Activated CD8-positive, alpha-beta T cell treated with anti-CD3 and anti-CD28 coated beads for 36 hours (primary cell): ENCODE measurements around the gene CCDC180. TPM values are rescaled to one million over a fixed set of nuclear protein-coding genes. Genes with fewer than 3 reads are reported as not detected.

Source experiments
- ATAC-seq: fragments of 200-7000 bp; cut with Tn5 transposase; one replicate; pipeline ENCODE4 v1.10.0; 2021; ENCODE audit warnings: mild to moderate bottlenecking, moderate library complexity
- CTCF ChIA-PET: fragments of 350-600 bp; sonication (Branson Sonifier 250); formaldehyde crosslinking; loops from one replicate; lab custom pipeline; 2021; ENCODE audit warnings: antibody characterized with exemption; lab: Charles Lee
- POLR2A ChIA-PET: fragments of 350-600 bp; sonication (Branson Sonifier 250); formaldehyde crosslinking; loops from one replicate; lab custom pipeline; 2021; ENCODE audit warnings: antibody characterized with exemption; lab: Charles Lee
- DNase-seq: peaks from one replicate; pipeline ENCODE4 v3.0.0-alpha.2; 2020
- H3K27ac Mint-ChIP-seq: one replicate; pipeline ENCODE4 v1.8.0; 2021; ENCODE audit warnings: mild to moderate bottlenecking, mixed read lengths
- H3K27me3 Mint-ChIP-seq: one replicate; pipeline ENCODE4 v1.8.0; 2021; ENCODE audit warnings: mixed read lengths
- H3K36me3 Mint-ChIP-seq: one replicate; pipeline ENCODE4 v1.8.0; 2021; ENCODE audit warnings: low read depth, mixed read lengths
- H3K4me1 Mint-ChIP-seq: one replicate; pipeline ENCODE4 v1.8.0; 2021; ENCODE audit warnings: low read depth, mixed read lengths
- H3K4me3 Mint-ChIP-seq: one replicate; pipeline ENCODE4 v1.8.0; 2021; ENCODE audit warnings: mild to moderate bottlenecking, moderate library complexity, mixed read lengths
- H3K9me3 Mint-ChIP-seq: one replicate; pipeline ENCODE4 v1.8.0; 2021; ENCODE audit warnings: mixed read lengths
- intact Hi-C: fragments of 100-400 bp; cut with micrococcal nuclease; formaldehyde crosslinking; loops from one replicate; pipeline ENCODE4 v1.10.0; 2022
- total RNA-seq, 2 experiments: library from RNA; stranded (reverse); gene quantifications; one replicate each; pipeline ENCODE4 v1.2.3, GENCODE V29; 2021
- TF ChIP-seq, protein P1 (sequence below): fragments of 200-600 bp; IDR thresholded peaks from one replicate; pipeline ENCODE4 v1.8.0; 2022; ENCODE audit warnings: antibody characterized with exemption, mild to moderate bottlenecking

CCDC180 gene
- total RNA-seq, 2 experiments from 2014 or later = 1.5 to 3.2 TPM

GRCh38 chr9:97319395-97319794 lies 11.9 kb downstream of the CCDC180 start:
- ChIA-PET POLR2A (interaction anchor here (0.7 kb wide), 1 partner anchor 102 kb away, joined by 3 read pairs; no protein-coding TSS in a partner anchor), CTCF (interaction anchor here (1.1 to 1.6 kb wide), 2 partner anchors 9 to 68 kb away, joined by 3 read pairs; no protein-coding TSS in a partner anchor)
- Mint-ChIP-seq H3K27ac (no peak overlapping the region), H3K4me3 (no peak overlapping the region), H3K4me1 (peaks cover 4% of the 10 kb centered on the region), H3K9me3 (no peaks in the 10 kb centered on the region), H3K27me3 (no peaks in the 10 kb centered on the region), H3K36me3 (peaks cover 4% of the 10 kb centered on the region)
- intact Hi-C loops = no loop called here
- no peak for DNase-seq
- TF ChIP-seq, protein P1, sequence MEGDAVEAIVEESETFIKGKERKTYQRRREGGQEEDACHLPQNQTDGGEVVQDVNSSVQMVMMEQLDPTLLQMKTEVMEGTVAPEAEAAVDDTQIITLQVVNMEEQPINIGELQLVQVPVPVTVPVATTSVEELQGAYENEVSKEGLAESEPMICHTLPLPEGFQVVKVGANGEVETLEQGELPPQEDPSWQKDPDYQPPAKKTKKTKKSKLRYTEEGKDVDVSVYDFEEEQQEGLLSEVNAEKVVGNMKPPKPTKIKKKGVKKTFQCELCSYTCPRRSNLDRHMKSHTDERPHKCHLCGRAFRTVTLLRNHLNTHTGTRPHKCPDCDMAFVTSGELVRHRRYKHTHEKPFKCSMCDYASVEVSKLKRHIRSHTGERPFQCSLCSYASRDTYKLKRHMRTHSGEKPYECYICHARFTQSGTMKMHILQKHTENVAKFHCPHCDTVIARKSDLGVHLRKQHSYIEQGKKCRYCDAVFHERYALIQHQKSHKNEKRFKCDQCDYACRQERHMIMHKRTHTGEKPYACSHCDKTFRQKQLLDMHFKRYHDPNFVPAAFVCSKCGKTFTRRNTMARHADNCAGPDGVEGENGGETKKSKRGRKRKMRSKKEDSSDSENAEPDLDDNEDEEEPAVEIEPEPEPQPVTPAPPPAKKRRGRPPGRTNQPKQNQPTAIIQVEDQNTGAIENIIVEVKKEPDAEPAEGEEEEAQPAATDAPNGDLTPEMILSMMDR = no peak
- no peak for ATAC-seq

- TF ChIP-seq, protein P1 = no peak
- ChIA-PET CTCF (interaction anchor here (1.1 kb wide), 1 partner anchor 8 kb away, joined by 3 read pairs; no protein-coding TSS in a partner anchor), POLR2A (interaction anchor here (0.7 kb wide), 1 partner anchor 101 kb away, joined by 3 read pairs; no protein-coding TSS in a partner anchor)
- no peak for DNase-seq
- Mint-ChIP-seq H3K27me3 (no peaks in the 10 kb centered on the region), H3K36me3 (peaks cover 4% of the 10 kb centered on the region), H3K9me3 (no peaks in the 10 kb centered on the region), H3K27ac (no peak overlapping the region), H3K4me3 (no peak overlapping the region), H3K4me1 (peaks cover 4% of the 10 kb centered on the region)
- intact Hi-C loops = no loop called here
- ATAC-seq = no peak
Observed at GRCh38 chr9:97320080-97320642, 12.7 kb downstream of the CCDC180 start.

DNA sequence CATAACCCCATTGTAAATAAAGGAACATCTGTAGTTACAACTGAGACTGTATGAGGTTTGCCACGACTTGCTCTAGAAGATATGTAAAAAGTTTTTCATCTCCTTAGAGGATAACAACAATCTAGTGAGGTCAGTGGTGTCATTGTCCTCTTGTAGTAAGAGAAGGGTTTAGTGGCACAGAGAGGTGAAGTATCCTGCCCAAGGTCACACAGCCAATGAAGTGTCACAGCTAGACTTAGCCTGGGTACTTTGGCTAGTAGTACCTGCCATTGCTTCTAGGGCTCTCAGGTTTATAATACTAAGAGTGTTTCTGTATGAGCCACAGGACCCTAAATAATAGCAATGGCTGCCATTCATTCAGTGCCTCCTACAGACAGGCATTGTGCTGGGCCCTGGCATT lies 13.8 kb downstream of the CCDC180 start:
- no peak overlapping the region for H3K4me3 Mint-ChIP-seq
- H3K27me3 Mint-ChIP-seq = no peaks in the 10 kb centered on the region
- ChIA-PET POLR2A (interaction anchor here (0.7 kb wide), 1 partner anchor 98 kb away, joined by 3 read pairs; no protein-coding TSS in a partner anchor), CTCF (no interaction called here)
- H3K36me3 Mint-ChIP-seq = peaks cover 4% of the 10 kb centered on the region
- H3K4me1 Mint-ChIP-seq = peaks cover 4% of the 10 kb centered on the region
- H3K9me3 Mint-ChIP-seq = no peaks in the 10 kb centered on the region
- intact Hi-C loops = no loop called here
- ATAC-seq = no peak
- H3K27ac Mint-ChIP-seq = no peak overlapping the region
- DNase-seq = no peak
- TF ChIP-seq, protein P1 = no peak

GRCh38 chr9:97321691-97322090 lies 14.2 kb downstream of the CCDC180 start:
- CTCF ChIA-PET = no interaction called here

GRCh38 chr9:97322105-97322504 lies 14.6 kb downstream of the CCDC180 start:
- DNase-seq (no peak), ATAC-seq (no peak)
- POLR2A ChIA-PET = interaction anchor here (0.7 to 0.9 kb wide), 2 partner anchors 11 to 97 kb away, joined by 3 read pairs; no protein-coding TSS in a partner anchor
- peaks cover 4% of the 10 kb centered on the region for H3K4me1 Mint-ChIP-seq
- H3K36me3 Mint-ChIP-seq = peaks cover 4% of the 10 kb centered on the region
- H3K4me3 Mint-ChIP-seq = no peak overlapping the region
- H3K27me3 Mint-ChIP-seq = no peaks in the 10 kb centered on the region
- H3K9me3 Mint-ChIP-seq = no peaks in the 10 kb centered on the region
- intact Hi-C loops = no loop called here
- CTCF ChIA-PET = no interaction called here
- no peak overlapping the region for H3K27ac Mint-ChIP-seq
- TF ChIP-seq, protein P1 = no peak

More at GRCh38 chr9:97321691-97322090, 14.2 kb downstream of the CCDC180 start:
- TF ChIP-seq, protein P1 = no peak
- Mint-ChIP-seq H3K36me3 (peaks cover 4% of the 10 kb centered on the region), H3K27ac (no peak overlapping the region), H3K9me3 (no peaks in the 10 kb centered on the region), H3K4me3 (no peak overlapping the region), H3K4me1 (peaks cover 4% of the 10 kb centered on the region), H3K27me3 (no peaks in the 10 kb centered on the region)
- intact Hi-C loops = no loop called here
- ATAC-seq (no peak), DNase-seq (no peak)
- POLR2A ChIA-PET = interaction anchor here (0.7 to 0.9 kb wide), 2 partner anchors 11 to 97 kb away, joined by 3 read pairs; no protein-coding TSS in a partner anchor
